H1 (cell line): ENCODE results near the gene NARS2. TPM values are rescaled to one million over a fixed set of nuclear protein-coding genes. Genes with fewer than 3 reads are reported as not detected.

Experiments
- CTCF ChIA-PET: fragments of 300-600 bp; sonication (Branson Sonifier 250); formaldehyde crosslinking; loops from one replicate; lab custom pipeline; 2021; ENCODE audit not compliant: partially characterized antibody; lab: Charles Lee
- POLR2A ChIA-PET: fragments of 300-600 bp; sonication (Branson Sonifier 250); formaldehyde crosslinking; loops from one replicate; lab custom pipeline; 2021; ENCODE audit warnings: inconsistent platforms; ENCODE audit not compliant: partially characterized antibody; lab: Charles Lee
- DNase-seq, 2 experiments: peaks; one replicate each; pipeline versions ENCODE4 v3.0.0 to v3.0.0-alpha.2; 2010 to 2022; ENCODE audit warnings: low spot score in 2 of 2, low read depth in 1 of 2, mixed read lengths in 1 of 2
- FAIRE-seq: peaks from 2 replicates; lab custom pipeline; 2011; peaks lifted over from hg19 to GRCh38; lab: Jason Lieb, UNC
- H2AFZ ChIP-seq: 2 replicates; pipeline ENCODE4 v1.8.1; 2012; ENCODE audit warnings: low read length, inconsistent platforms
- H2AK5ac ChIP-seq: 2 replicates; pipeline ENCODE4 v1.6.1; 2013; ENCODE audit warnings: low read depth, low read length
- H2BK120ac ChIP-seq: replicated peaks from 2 replicates; pipeline ENCODE3; 2013; ENCODE audit warnings: low read depth, low read length, inconsistent platforms
- H2BK12ac ChIP-seq: 2 replicates; pipeline ENCODE4 v1.6.1; 2013; ENCODE audit warnings: low read depth, low read length
- H2BK15ac ChIP-seq: 2 replicates; pipeline ENCODE4 v1.6.1; 2013; ENCODE audit warnings: low read length
- H2BK20ac ChIP-seq: 2 replicates; pipeline ENCODE4 v1.6.1; 2013; ENCODE audit warnings: low read length
- H2BK5ac ChIP-seq: 2 replicates; pipeline ENCODE4 v1.6.1; 2013; ENCODE audit warnings: low read depth, low read length
- H3K14ac ChIP-seq: 2 replicates; pipeline ENCODE4 v1.6.1; 2013; ENCODE audit warnings: inconsistent platforms; ENCODE audit not compliant: insufficient read length
- H3K18ac ChIP-seq: 2 replicates; pipeline ENCODE4 v1.6.1; 2013; ENCODE audit warnings: low read length; ENCODE audit errors: extremely low read depth
- H3K23ac ChIP-seq: 2 replicates; pipeline ENCODE4 v1.6.1; 2013; ENCODE audit warnings: inconsistent platforms; ENCODE audit not compliant: insufficient read length
- H3K23me2 ChIP-seq: 2 replicates; pipeline ENCODE4 v1.6.1; 2013; ENCODE audit warnings: low read depth, low read length
- H3K27ac ChIP-seq: 2 replicates; pipeline ENCODE4 v1.6.1; 2011; ENCODE audit warnings: low read depth, low read length, inconsistent platforms
- H3K27me3 ChIP-seq, 4 experiments: replicated peaks in 1 of 4; 1 replicate in 1 of 4; 2 replicates in 3 of 4; pipeline versions ENCODE4 v1.6.1 to v1.8.1; 2011 to 2013; ENCODE audit warnings: low read length in 3 of 4, mild to moderate bottlenecking in 3 of 4, inconsistent platforms in 2 of 4, mixed read lengths in 2 of 4, moderate library complexity in 1 of 4; ENCODE audit not compliant: control insufficient read depth in 3 of 4, insufficient read depth in 3 of 4; ENCODE audit errors: extremely low read depth in 1 of 4
- H3K36me3 ChIP-seq, 4 experiments: 2 replicates each; pipeline versions ENCODE4 v1.6.1 to v1.8.1; 2011 to 2013; ENCODE audit warnings: mild to moderate bottlenecking in 4 of 4, low read length in 3 of 4, moderate library complexity in 2 of 4, control low read depth in 1 of 4, inconsistent platforms in 1 of 4; ENCODE audit not compliant: insufficient read depth in 4 of 4, control insufficient read depth in 2 of 4
- H3K4ac ChIP-seq: replicated peaks from 2 replicates; pipeline ENCODE3; 2013; ENCODE audit warnings: low read length, low read depth, mixed read lengths, inconsistent platforms; ENCODE audit not compliant: insufficient read length
- H3K4me1 ChIP-seq, 4 experiments: replicated peaks in 1 of 4; 1 replicate in 1 of 4; 2 replicates in 3 of 4; pipeline versions ENCODE4 v1.6.1 to v1.8.1; 2011 to 2013; ENCODE audit warnings: low read length in 3 of 4, inconsistent platforms in 2 of 4, mixed read lengths in 1 of 4; ENCODE audit not compliant: insufficient read depth in 4 of 4, control insufficient read depth in 3 of 4
- H3K4me2 ChIP-seq, 2 experiments: 2 replicates each; pipeline versions ENCODE4 v1.6.1 to v1.8.1; 2011 to 2013; ENCODE audit warnings: low read depth in 2 of 2, low read length in 2 of 2, control low read depth in 1 of 2, inconsistent platforms in 1 of 2, mild to moderate bottlenecking in 1 of 2; ENCODE audit not compliant: insufficient read depth in 1 of 2
- H3K4me3 ChIP-seq, 4 experiments: fragments of 200-600, 300-600 bp in 1 of 4; sonication (generic), shearing (Covaris generic), sonication (Bioruptor Twin) in 1 of 4; 2 replicates each; pipeline versions ENCODE4 v1.5.1 to v1.8.1; 2011 to 2016; ENCODE audit warnings: low read length in 4 of 4, low read depth in 3 of 4, control low read depth in 2 of 4, inconsistent platforms in 2 of 4, mild to moderate bottlenecking in 2 of 4, mixed read lengths in 1 of 4, moderate library complexity in 1 of 4; ENCODE audit not compliant: insufficient read depth in 2 of 4; ENCODE audit errors: extremely low read depth in 1 of 4
- H3K56ac ChIP-seq: replicated peaks from 2 replicates; pipeline ENCODE3; 2013; ENCODE audit warnings: low read depth, mild to moderate bottlenecking, mixed read lengths, low read length, inconsistent platforms; ENCODE audit not compliant: insufficient read length
- H3K79me1 ChIP-seq: 2 replicates; pipeline ENCODE4 v1.6.1; 2013; ENCODE audit warnings: low read depth, low read length, control low read depth
- H3K79me2 ChIP-seq, 2 experiments: 2 replicates each; pipeline versions ENCODE4 v1.6.1 to v1.8.1; 2012 to 2013; ENCODE audit warnings: low read length in 2 of 2, mild to moderate bottlenecking in 2 of 2, inconsistent platforms in 1 of 2; ENCODE audit not compliant: insufficient read depth in 2 of 2, control insufficient read depth in 1 of 2
- H3K9ac ChIP-seq, 4 experiments: replicated peaks in 1 of 4; 1 replicate in 1 of 4; 2 replicates in 3 of 4; pipeline versions ENCODE4 v1.6.1 to v1.8.1; 2011 to 2013; ENCODE audit warnings: low read depth in 3 of 4, low read length in 3 of 4, control low read depth in 2 of 4, mild to moderate bottlenecking in 2 of 4, moderate library complexity in 2 of 4, inconsistent platforms in 1 of 4; ENCODE audit errors: extremely low read depth in 1 of 4
- H3K9me3 ChIP-seq, 2 experiments: 2 replicates each; pipeline versions ENCODE4 v1.6.1 to v1.8.1; 2012 to 2013; ENCODE audit warnings: mild to moderate bottlenecking in 2 of 2, moderate library complexity in 2 of 2, control low read depth in 1 of 2, inconsistent platforms in 1 of 2, low read depth in 1 of 2, low read length in 1 of 2, mixed read lengths in 1 of 2; ENCODE audit not compliant: insufficient read depth in 2 of 2
- H4K20me1 ChIP-seq, 2 experiments: replicated peaks in 1 of 2; 2 replicates each; pipeline versions ENCODE3 to v1.8.1; 2011 to 2013; ENCODE audit warnings: inconsistent platforms in 2 of 2, low read length in 2 of 2, mild to moderate bottlenecking in 1 of 2; ENCODE audit not compliant: insufficient read depth in 2 of 2, control insufficient read depth in 1 of 2
- H4K5ac ChIP-seq: 2 replicates; pipeline ENCODE4 v1.6.1; 2013; ENCODE audit warnings: low read length, low read depth, mixed read lengths, inconsistent platforms; ENCODE audit not compliant: insufficient read length
- H4K8ac ChIP-seq: 2 replicates; pipeline ENCODE4 v1.8.0; 2013; ENCODE audit warnings: mild to moderate bottlenecking, moderate library complexity, low read length, inconsistent platforms; ENCODE audit not compliant: insufficient read depth; ENCODE audit errors: extremely low read depth
- H4K91ac ChIP-seq: replicated peaks from 2 replicates; pipeline ENCODE3; 2013; ENCODE audit warnings: low read length, mixed read lengths, inconsistent platforms; ENCODE audit not compliant: insufficient read length
- BCL11A ChIP-seq, 2 experiments: IDR thresholded peaks; one replicate each; pipeline ENCODE4 v1.6.1; 2011; ENCODE audit warnings: low read depth in 2 of 2, low read length in 2 of 2, mild to moderate bottlenecking in 2 of 2
- BRCA1 ChIP-seq: IDR thresholded peaks from 2 replicates; pipeline ENCODE4 v1.6.1; 2012; ENCODE audit warnings: low read depth, low read length, improper control_type of control experiment
- CBX5 ChIP-seq: fragments of 300-800, 300-1000 bp; sonication (generic); IDR thresholded peaks from 2 replicates; pipeline ENCODE4 v1.7.1; 2016; ENCODE audit warnings: antibody characterized with exemption, low read length, low read depth
- EZH2 ChIP-seq: fragments of 200-600 bp; sonication (generic); IDR thresholded peaks from 2 replicates; pipeline ENCODE4 v1.7.1; 2012; ENCODE audit warnings: low read depth, mild to moderate bottlenecking, moderate library complexity, low read length, inconsistent platforms; ENCODE audit not compliant: severe bottlenecking
- HDAC2 ChIP-seq, 2 experiments: fragments of 300-600 bp in 1 of 2; sonication (generic) in 1 of 2; IDR thresholded peaks; 2 replicates each; pipeline ENCODE4 v1.6.1; 2011 to 2012; ENCODE audit warnings: low read depth in 2 of 2, low read length in 2 of 2, mild to moderate bottlenecking in 2 of 2, moderate library complexity in 2 of 2, borderline replicate concordance in 1 of 2, inconsistent platforms in 1 of 2
- JUN ChIP-seq: IDR thresholded peaks from 2 replicates; pipeline ENCODE4 v1.6.1; 2011; ENCODE audit warnings: low read depth, mild to moderate bottlenecking, improper control_type of control experiment, low read length
- JUND ChIP-seq: IDR thresholded peaks from 2 replicates; pipeline ENCODE4 v1.6.1; 2011; ENCODE audit warnings: mild to moderate bottlenecking, improper control_type of control experiment, low read length
- NRF1 ChIP-seq: IDR thresholded peaks from 2 replicates; pipeline ENCODE4 v1.6.1; 2011; ENCODE audit warnings: mild to moderate bottlenecking, low read depth, low read length, improper control_type of control experiment
- POU5F1 ChIP-seq: IDR thresholded peaks from 2 replicates; pipeline ENCODE4 v1.6.1; 2011; ENCODE audit warnings: low read depth, mild to moderate bottlenecking, low read length, moderate library complexity
- RAD21 ChIP-seq, 2 experiments: IDR thresholded peaks in 1 of 2; conservative IDR thresholded peaks in 1 of 2; 2 replicates each; pipeline ENCODE4 v1.6.1; 2011; ENCODE audit warnings: low read depth in 2 of 2, low read length in 2 of 2, improper control_type of control experiment in 1 of 2, inconsistent platforms in 1 of 2, mild to moderate bottlenecking in 1 of 2, moderate library complexity in 1 of 2
- RXRA ChIP-seq: IDR thresholded peaks from 2 replicates; pipeline ENCODE4 v1.6.1; 2011; ENCODE audit warnings: low read depth, mild to moderate bottlenecking, low read length, moderate library complexity; ENCODE audit not compliant: insufficient read depth
- TAF1 ChIP-seq: IDR thresholded peaks from 2 replicates; pipeline ENCODE4 v1.6.1; 2011; ENCODE audit warnings: mild to moderate bottlenecking, low read depth, low read length
- YY1 ChIP-seq: IDR thresholded peaks from 2 replicates; pipeline ENCODE4 v1.6.1; 2011; ENCODE audit warnings: low read depth, mild to moderate bottlenecking, low read length
- WGBS, 2 experiments: shearing (Covaris generic) in 1 of 2; methylation state at CpG; one replicate each; pipeline versions ENCODE4 v1.1.6 to v1.1.7; 2013 to 2015; ENCODE audit warnings: low lambda C conversion rate in 2 of 2, mixed read lengths in 2 of 2, inconsistent platforms in 1 of 2, low coverage in 1 of 2, missing lambda C conversion rate in 1 of 2; ENCODE audit not compliant: insufficient replicate concordance in 2 of 2, insufficient coverage in 1 of 2, insufficient read length in 1 of 2; ENCODE audit errors: extremely low coverage in 1 of 2, missing lambda C conversion rate in 1 of 2; 5-methylcytosine and 5-hydroxymethylcytosine counted together
- polyA plus RNA-seq, 7 experiments: library from polyadenylated mRNA; depleted of rRNA in 3 of 7; stranded (reverse) in 5 of 7; unstranded in 2 of 7; fragments of >200 nt in 5 of 7; fragments of 200-250 nt in 2 of 7; gene quantifications; 1 replicate in 5 of 7; 2 replicates in 1 of 7; 4 replicates in 1 of 7; pipeline versions ENCODE4 v1.2.1 to v1.2.3, GENCODE V29; 2011 to 2013; ENCODE audit warnings: missing spikeins in 2 of 7, mixed read lengths in 2 of 7
- total RNA-seq: library from RNA; stranded (reverse); fragmentation: NEBNext Ultra II Directional; extraction: Animal tissue kit (Norgen Biotek cat#: 25700); gene quantifications from 2 replicates; pipeline ENCODE4 v1.2.1, GENCODE V29; 2021

The NARS2 gene
- total and polyA plus RNA-seq, 2 of the 8 experiments (the other 6 are each of a cell fraction or from before 2014, with no cell fraction given), result 26.2 to 51.6 TPM

GRCh38 chr11:78465169-78465942 lies 109.3 kb downstream of the NARS2 start:
- no peak overlapping the region for H3K4me3 ChIP-seq
- H2AK5ac ChIP-seq, result no peak overlapping the region
- H3K4me1 ChIP-seq, result no peaks in the 10 kb centered on the region
- H2BK120ac ChIP-seq, result no peak overlapping the region
- H2BK20ac ChIP-seq, result no peak overlapping the region
- no peak overlapping the region for H2BK12ac ChIP-seq
- POLR2A ChIA-PET, result no interaction called here
- no peak overlapping the region for H3K14ac ChIP-seq
- H3K9me3 ChIP-seq, result no peaks in the 10 kb centered on the region; a peak in 1 of 4 replicates
- H3K23ac ChIP-seq, result no peak overlapping the region
- no peaks in the 10 kb centered on the region for H3K23me2 ChIP-seq
- no peak overlapping the region for H2BK5ac ChIP-seq
- 98% methylated on average over 15 of the region's 19 CpGs; no CpG with 5 or more reads in 1 of the 2 experiments for WGBS, 2 experiments
- no peak overlapping the region for H4K91ac ChIP-seq
- no peak overlapping the region for H3K4ac ChIP-seq
- TF ChIP-seq BRCA1 (no peak), POU5F1 (no peak), HDAC2 (IDR thresholded peaks at IDR 0.05; ENCODE audit: borderline replicate concordance in 1 of 2, low read depth in 2 of 2, low read length in 2 of 2) (no peak), JUND (no peak), YY1 (no peak), TAF1 (no peak), EZH2 (no peak), RAD21 (IDR thresholded peaks at IDR 0.05 in 1 of 2, conservative IDR thresholded peaks at IDR 0.05 in 1 of 2; ENCODE audit: low read depth in 2 of 2, low read length in 2 of 2) (no peak), CBX5 (no peak), BCL11A (IDR thresholded peaks at IDR 0.05; ENCODE audit: low read depth in 2 of 2, low read length in 2 of 2) (no peak), NRF1 (no peak), RXRA (no peak), JUN (no peak)
- H3K36me3 ChIP-seq, result peaks cover 0 to 33% (median 13%) of the 10 kb centered on the region in 4 experiments; a peak in 5 of 8 replicates
- H4K5ac ChIP-seq, result no peak overlapping the region
- H3K4me2 ChIP-seq, result no peak overlapping the region
- no peak overlapping the region for H4K8ac ChIP-seq
- H3K79me2 ChIP-seq, result no peaks in the 10 kb centered on the region
- no peak overlapping the region for H3K18ac ChIP-seq
- CTCF ChIA-PET, result interaction anchor here (1.1 to 1.2 kb wide), 2 partner anchors 12 to 93 kb away, joined by 3 read pairs; no protein-coding TSS in a partner anchor
- H3K79me1 ChIP-seq, result no peaks in the 10 kb centered on the region
- no peak overlapping the region for H3K9ac ChIP-seq
- no peaks in the 10 kb centered on the region for H4K20me1 ChIP-seq
- H3K56ac ChIP-seq, result no peak overlapping the region
- H2AFZ ChIP-seq, result no peak overlapping the region
- FAIRE-seq (no peak), DNase-seq (no peak)
- no peaks in the 10 kb centered on the region for H3K27me3 ChIP-seq
- no peak overlapping the region for H2BK15ac ChIP-seq
- no peak overlapping the region for H3K27ac ChIP-seq
